Measurements from ENCODE around the gene TPI1. TPM values are rescaled to one million over a fixed set of nuclear protein-coding genes. Genes with fewer than 3 reads are reported as not detected.
"Not testable (repeated sequence)": the region's sequence is repeated elsewhere in the genome, so short reads cannot be mapped to it uniquely, and the experiment has no call there.

Gene TPI1
- total RNA-seq, 4 donors from 2014 or later: 265 to 558 (median 432) TPM

GRCh38 chr12:6899837-6900519 is 32.6 kb downstream of the TPI1 start:
- peak in 1 of 2 donors; percentile 62 for DNase-seq (ENCODE audit: low spot score in 2 of 2)
- 54 to 57% methylated on average over 10 of the region's 10 CpGs for WGBS, 2 donors
- H3K4me3 ChIP-seq (ENCODE audit: low read depth, poor library complexity, severe bottlenecking): no peak overlapping the region
- intact Hi-C loops (cut with DNase I; ENCODE audit: low total_unique reads): no loop called here
- TF ChIP-seq POLR2A (IDR thresholded peaks at IDR 0.05) (no peak), CTCF (IDR thresholded peaks at IDR 0.05) (no peak)

- TF ChIP-seq POLR2A (IDR thresholded peaks at IDR 0.05) (no peak), CTCF (IDR thresholded peaks at IDR 0.05) (no peak)
- H3K4me3 ChIP-seq (ENCODE audit: low read depth, poor library complexity, severe bottlenecking): no peak overlapping the region
- 82 to 85% methylated on average over 4 of the region's 4 CpGs for WGBS, 2 donors
- intact Hi-C loops (cut with DNase I; ENCODE audit: low total_unique reads): no loop called here
- no peak for DNase-seq (ENCODE audit: low spot score in 2 of 2)
Observed at GRCh38 chr12:6902448-6902847, 35.1 kb downstream of the TPI1 start.

GRCh38 chr12:6903722-6904121 is 36.4 kb downstream of the TPI1 start:
- no peak for TF ChIP-seq CTCF (IDR thresholded peaks at IDR 0.05)
- intact Hi-C loops (cut with DNase I; ENCODE audit: low total_unique reads): no loop called here
- H3K4me3 ChIP-seq (ENCODE audit: low read depth, poor library complexity, severe bottlenecking): no peak overlapping the region
- WGBS, 2 donors: 58 to 68% methylated on average over 1 of the region's 1 CpG
- no peak for DNase-seq (ENCODE audit: low spot score in 2 of 2)

GRCh38 chr12:6904280-6905276 is 37.2 kb downstream of the TPI1 start, which contains the start of gene LRRC23:
Gene LRRC23, plus strand, starts transcription at chr12:6904822. Its CDS starts 812 bp downstream, at chr12:6905634.
- H3K4me3 ChIP-seq (ENCODE audit: low read depth, poor library complexity, severe bottlenecking): peak within 1 kb of the TSS; percentile 46
- intact Hi-C loops (cut with DNase I; ENCODE audit: low total_unique reads): no loop called here
- 5% methylated on average over 34 of the region's 34 CpGs for WGBS, 2 donors
- peak; percentile 98 to 100 for DNase-seq (ENCODE audit: low spot score in 2 of 2)
- no peak for TF ChIP-seq CTCF (IDR thresholded peaks at IDR 0.05)
- no peak for TF ChIP-seq POLR2A (IDR thresholded peaks at IDR 0.05)

- WGBS, 2 donors: 62 to 71% methylated on average over 5 of the region's 5 CpGs
- TF ChIP-seq CTCF (IDR thresholded peaks at IDR 0.05): no peak
- no peak for TF ChIP-seq POLR2A (IDR thresholded peaks at IDR 0.05)
- no peak for DNase-seq (ENCODE audit: low spot score in 2 of 2)
- no peak overlapping the region for H3K4me3 ChIP-seq (ENCODE audit: low read depth, poor library complexity, severe bottlenecking)
- intact Hi-C loops (cut with DNase I; ENCODE audit: low total_unique reads): no loop called here
Observed at GRCh38 chr12:6905414-6906040, 38.2 kb downstream of the TPI1 start.

- H3K4me3 ChIP-seq (ENCODE audit: low read depth, poor library complexity, severe bottlenecking); intact Hi-C loops (cut with DNase I; ENCODE audit: low total_unique reads); DNase-seq (ENCODE audit: low spot score in 2 of 2): not testable (repeated sequence)
- WGBS, 2 donors: 95 to 97% methylated on average over 11 of the region's 11 CpGs
Observed at GRCh38 chr12:6908141-6908540, 40.8 kb downstream of the TPI1 start.

Measured in lower leg skin (tissue), 4 donors.